Measurements from ENCODE around the gene PSMD10.

The PSMD10 gene

DNA sequence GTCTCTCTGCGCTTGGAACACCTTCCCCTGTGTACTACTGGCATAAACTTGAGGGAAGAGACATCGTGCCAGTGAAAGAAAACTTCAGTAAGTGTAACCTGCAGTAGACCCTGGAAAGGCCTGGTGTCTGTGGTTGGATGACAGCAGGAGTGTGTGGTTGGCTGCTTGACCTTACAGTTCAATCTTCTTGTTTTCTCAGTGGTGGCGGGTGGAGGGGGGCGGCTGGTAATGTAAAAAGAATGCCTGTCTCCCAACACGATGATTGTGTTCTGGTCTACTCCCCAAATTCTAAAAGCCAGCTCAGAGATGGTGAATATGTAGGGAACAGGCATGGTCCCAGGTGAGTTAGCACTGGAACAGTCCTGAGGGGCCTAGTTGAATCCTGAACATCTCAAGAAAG lies 18.6 kb downstream of the PSMD10 start:
- Histone ChIP-seq H3K27ac (ENCODE audit: low read length) (no peak overlapping the region), H3K4me3 (ENCODE audit: low read length in 2 of 2) (no peak overlapping the region), H3K27me3 (ENCODE audit: control insufficient read depth in 1 of 2, insufficient read depth in 2 of 2, low read length in 2 of 2) (peaks cover 0 to 5% of the 10 kb centered on the region in 2 donors), H3K9ac (ENCODE audit: low read length in 2 of 2) (no peak overlapping the region), H3K9me3 (ENCODE audit: control insufficient read depth in 2 of 2, low read length in 2 of 2) (no peaks in the 10 kb centered on the region), H3K4me1 (ENCODE audit: control insufficient read depth, insufficient read depth, low read length) (no peaks in the 10 kb centered on the region), H3K36me3 (ENCODE audit: control insufficient read depth in 2 of 2, insufficient read depth in 2 of 2, low read length in 2 of 2) (no peaks in the 10 kb centered on the region)

DNA sequence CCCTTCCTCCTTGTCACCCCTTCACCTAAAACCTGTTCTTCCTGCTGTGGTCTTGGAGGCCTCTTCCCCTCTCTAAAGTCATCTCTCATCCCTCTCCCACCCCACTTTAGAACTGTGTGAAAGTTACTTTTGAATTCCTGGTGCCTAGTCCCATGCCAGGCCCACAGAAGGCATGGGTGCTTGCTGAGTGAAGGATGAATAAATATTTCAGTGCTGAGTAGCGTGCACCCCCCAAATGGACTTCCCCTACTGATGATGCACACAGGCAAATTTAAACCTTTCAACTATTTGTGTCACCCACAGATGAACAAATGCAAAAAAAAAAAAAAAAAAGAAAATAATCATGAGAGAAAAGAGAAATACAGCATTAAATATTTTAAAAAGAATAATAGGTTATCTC lies 19.8 kb downstream of the PSMD10 start:
- Histone ChIP-seq H3K9me3 (ENCODE audit: control insufficient read depth in 2 of 2, low read length in 2 of 2) (no peaks in the 10 kb centered on the region), H3K27me3 (ENCODE audit: control insufficient read depth in 1 of 2, insufficient read depth in 2 of 2, low read length in 2 of 2) (peaks cover 0 to 8% of the 10 kb centered on the region in 2 donors), H3K36me3 (ENCODE audit: control insufficient read depth in 2 of 2, insufficient read depth in 2 of 2, low read length in 2 of 2) (no peaks in the 10 kb centered on the region), H3K9ac (ENCODE audit: low read length in 2 of 2) (no peak overlapping the region), H3K4me1 (ENCODE audit: control insufficient read depth, insufficient read depth, low read length) (no peaks in the 10 kb centered on the region), H3K27ac (ENCODE audit: low read length) (no peak overlapping the region), H3K4me3 (ENCODE audit: low read length in 2 of 2) (no peak overlapping the region)

DNA sequence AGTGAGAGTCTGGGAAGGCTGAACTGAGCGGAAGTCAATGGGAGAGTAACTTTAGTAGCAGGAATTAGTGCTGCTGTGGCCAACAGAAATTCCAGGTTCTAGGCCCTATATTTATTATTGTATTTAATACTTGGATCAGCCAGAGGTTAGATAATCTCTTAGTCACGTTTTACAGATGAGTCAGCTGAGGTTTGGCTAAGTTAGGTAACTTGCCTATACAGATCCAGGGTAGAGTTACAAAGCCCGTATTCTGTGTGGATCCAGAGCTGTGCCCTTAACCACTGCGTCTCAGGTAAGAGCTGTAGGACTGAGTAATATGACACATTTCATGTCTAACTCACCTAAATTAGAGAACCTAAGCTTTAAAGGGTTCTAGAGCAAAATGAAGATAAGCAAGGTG lies 20.5 kb downstream of the PSMD10 start:
- Histone ChIP-seq H3K36me3 (ENCODE audit: control insufficient read depth in 2 of 2, insufficient read depth in 2 of 2, low read length in 2 of 2) (no peaks in the 10 kb centered on the region), H3K27me3 (ENCODE audit: control insufficient read depth in 1 of 2, insufficient read depth in 2 of 2, low read length in 2 of 2) (peaks cover 0 to 10% of the 10 kb centered on the region in 2 donors), H3K27ac (ENCODE audit: low read length) (no peak overlapping the region), H3K4me1 (ENCODE audit: control insufficient read depth, insufficient read depth, low read length) (no peaks in the 10 kb centered on the region), H3K9me3 (ENCODE audit: control insufficient read depth in 2 of 2, low read length in 2 of 2) (no peaks in the 10 kb centered on the region), H3K9ac (ENCODE audit: low read length in 2 of 2) (no peak overlapping the region), H3K4me3 (ENCODE audit: low read length in 2 of 2) (no peak overlapping the region)

DNA sequence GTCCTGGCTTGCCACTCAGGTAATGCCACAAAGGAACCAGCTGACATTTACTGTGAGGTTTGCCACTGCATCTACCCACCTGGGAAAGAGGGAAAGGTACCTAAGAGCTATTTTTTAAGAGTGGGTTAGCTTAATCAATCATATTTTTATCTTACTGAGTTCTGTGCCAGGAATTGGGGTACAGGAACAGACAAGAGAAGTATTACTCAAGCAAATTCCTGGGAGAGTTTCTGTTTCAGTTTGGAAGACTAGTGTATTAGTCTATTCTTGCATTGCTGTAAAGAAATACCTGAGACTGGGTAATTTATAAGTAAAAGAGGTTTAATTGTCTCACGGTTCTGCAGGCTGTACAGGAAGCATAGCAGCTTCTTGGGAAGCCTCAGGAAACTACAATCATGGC lies 23.2 kb downstream of the PSMD10 start:
- no peaks in the 10 kb centered on the region for H3K9me3 ChIP-seq (ENCODE audit: control insufficient read depth in 2 of 2, low read length in 2 of 2)
- no peak overlapping the region for H3K4me3 ChIP-seq (ENCODE audit: low read length in 2 of 2)
- H3K36me3 ChIP-seq (ENCODE audit: control insufficient read depth in 2 of 2, insufficient read depth in 2 of 2, low read length in 2 of 2) = no peaks in the 10 kb centered on the region
- no peaks in the 10 kb centered on the region for H3K4me1 ChIP-seq (ENCODE audit: control insufficient read depth, insufficient read depth, low read length)
- no peak overlapping the region for H3K27ac ChIP-seq (ENCODE audit: low read length)
- no peak overlapping the region for H3K9ac ChIP-seq (ENCODE audit: low read length in 2 of 2)
- H3K27me3 ChIP-seq (ENCODE audit: control insufficient read depth in 1 of 2, insufficient read depth in 2 of 2, low read length in 2 of 2) = peaks cover 0 to 10% of the 10 kb centered on the region in 2 donors

DNA sequence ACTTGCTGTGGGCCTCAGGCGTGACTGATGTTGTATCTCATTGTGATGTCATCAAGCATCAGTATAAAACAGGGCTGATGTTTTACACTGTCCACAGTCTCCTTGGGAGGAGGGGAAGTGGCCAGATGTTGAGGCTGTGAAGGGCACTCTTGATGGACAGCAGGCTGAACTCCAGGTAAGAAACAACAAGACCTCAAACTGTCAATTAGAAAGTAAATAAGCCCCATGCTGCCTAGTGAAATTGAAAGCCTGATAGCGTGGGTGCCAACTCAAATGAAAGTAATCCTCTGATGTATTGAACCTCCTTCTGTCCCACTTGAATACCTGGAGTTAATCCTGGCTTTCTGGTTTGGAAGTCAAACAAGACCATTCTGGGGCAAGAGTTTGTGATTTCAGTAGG lies 26.7 kb downstream of the PSMD10 start:
- Histone ChIP-seq H3K9ac (ENCODE audit: low read length in 2 of 2) (no peak overlapping the region), H3K4me1 (ENCODE audit: control insufficient read depth, insufficient read depth, low read length) (no peaks in the 10 kb centered on the region), H3K36me3 (ENCODE audit: control insufficient read depth in 2 of 2, insufficient read depth in 2 of 2, low read length in 2 of 2) (no peaks in the 10 kb centered on the region), H3K27ac (ENCODE audit: low read length) (no peak overlapping the region), H3K27me3 (ENCODE audit: control insufficient read depth in 1 of 2, insufficient read depth in 2 of 2, low read length in 2 of 2) (peaks cover 0 to 10% of the 10 kb centered on the region in 2 donors), H3K4me3 (ENCODE audit: low read length in 2 of 2) (no peak overlapping the region), H3K9me3 (ENCODE audit: control insufficient read depth in 2 of 2, low read length in 2 of 2) (peaks cover 0 to 2% of the 10 kb centered on the region in 2 donors)

DNA sequence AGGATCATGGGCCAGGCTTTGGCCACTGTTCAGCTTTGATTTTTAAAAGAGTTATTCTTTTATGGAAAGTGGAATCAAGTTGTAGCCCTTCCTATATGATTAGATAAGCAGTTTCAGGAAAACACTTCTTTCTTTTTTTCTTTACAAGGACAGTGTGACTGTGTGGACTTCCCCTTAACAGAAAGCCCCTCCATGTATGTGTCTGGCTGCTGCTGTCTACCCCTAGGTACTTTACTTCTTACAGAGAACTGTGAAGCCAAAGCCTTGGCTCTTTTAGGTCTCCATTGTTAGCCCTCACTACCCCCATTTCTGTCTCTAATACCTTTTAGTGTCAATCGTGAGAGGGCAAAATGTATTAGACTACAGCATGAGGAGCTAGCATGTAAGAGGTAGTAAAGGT lies 27.3 kb downstream of the PSMD10 start:
- Histone ChIP-seq H3K36me3 (ENCODE audit: control insufficient read depth in 2 of 2, insufficient read depth in 2 of 2, low read length in 2 of 2) (no peaks in the 10 kb centered on the region), H3K27ac (ENCODE audit: low read length) (no peak overlapping the region), H3K4me1 (ENCODE audit: control insufficient read depth, insufficient read depth, low read length) (no peaks in the 10 kb centered on the region), H3K4me3 (ENCODE audit: low read length in 2 of 2) (no peak overlapping the region), H3K9me3 (ENCODE audit: control insufficient read depth in 2 of 2, low read length in 2 of 2) (peaks cover 0 to 2% of the 10 kb centered on the region in 2 donors), H3K9ac (ENCODE audit: low read length in 2 of 2) (no peak overlapping the region), H3K27me3 (ENCODE audit: control insufficient read depth in 1 of 2, insufficient read depth in 2 of 2, low read length in 2 of 2) (peaks cover 0 to 12% of the 10 kb centered on the region in 2 donors)

DNA sequence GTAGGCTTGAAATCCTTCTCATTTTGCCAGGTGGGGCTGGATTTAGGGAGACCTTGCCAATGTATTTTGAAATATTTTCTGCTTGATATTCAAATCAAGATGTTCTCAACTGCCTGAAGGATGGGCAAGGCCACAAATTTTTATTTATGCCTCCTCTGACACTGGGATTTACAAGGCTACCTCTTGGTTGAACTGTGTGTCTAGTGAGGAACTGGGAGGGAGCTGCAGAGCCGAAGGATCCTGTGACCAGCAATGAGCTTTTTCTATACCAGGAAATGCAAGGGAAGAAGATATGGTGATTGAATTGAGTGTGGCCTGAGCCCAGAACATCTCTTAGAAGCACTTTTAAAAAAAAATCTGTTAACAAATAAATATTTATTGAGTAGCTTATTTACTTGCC lies 31.5 kb downstream of the PSMD10 start:
- Histone ChIP-seq H3K9ac (ENCODE audit: low read length in 2 of 2) (no peak overlapping the region), H3K27ac (ENCODE audit: low read length) (no peak overlapping the region), H3K27me3 (ENCODE audit: control insufficient read depth in 1 of 2, insufficient read depth in 2 of 2, low read length in 2 of 2) (peaks cover 0 to 10% of the 10 kb centered on the region in 2 donors), H3K4me3 (ENCODE audit: low read length in 2 of 2) (no peak overlapping the region), H3K36me3 (ENCODE audit: control insufficient read depth in 2 of 2, insufficient read depth in 2 of 2, low read length in 2 of 2) (no peaks in the 10 kb centered on the region), H3K9me3 (ENCODE audit: control insufficient read depth in 2 of 2, low read length in 2 of 2) (peaks cover 0 to 2% of the 10 kb centered on the region in 2 donors), H3K4me1 (ENCODE audit: control insufficient read depth, insufficient read depth, low read length) (no peaks in the 10 kb centered on the region)

DNA sequence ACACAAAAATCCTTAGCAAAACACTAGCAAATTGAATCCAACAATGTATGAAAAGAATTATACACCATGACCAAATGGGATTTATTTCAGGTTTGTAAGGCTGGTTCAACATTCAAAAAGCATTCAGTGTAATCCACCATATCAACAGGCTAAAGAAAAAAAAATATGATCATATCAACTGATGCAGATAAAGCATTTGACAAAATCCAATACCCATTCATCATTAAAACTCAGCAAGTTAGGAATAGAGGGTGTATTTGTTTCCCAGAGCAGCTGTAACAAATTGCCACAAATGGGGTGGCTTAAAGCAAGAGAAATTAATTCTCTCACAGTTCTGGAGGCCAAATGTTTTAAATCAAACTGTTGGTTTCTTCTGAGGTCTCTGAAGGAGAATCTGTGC lies 35.8 kb downstream of the PSMD10 start:
- no peak overlapping the region for H3K27ac ChIP-seq (ENCODE audit: low read length)
- no peaks in the 10 kb centered on the region for H3K36me3 ChIP-seq (ENCODE audit: control insufficient read depth in 2 of 2, insufficient read depth in 2 of 2, low read length in 2 of 2)
- no peak overlapping the region for H3K9ac ChIP-seq (ENCODE audit: low read length in 2 of 2)
- no peaks in the 10 kb centered on the region for H3K9me3 ChIP-seq (ENCODE audit: control insufficient read depth in 2 of 2, low read length in 2 of 2)
- H3K27me3 ChIP-seq (ENCODE audit: control insufficient read depth in 1 of 2, insufficient read depth in 2 of 2, low read length in 2 of 2) = peaks cover 0 to 18% of the 10 kb centered on the region in 2 donors
- no peak overlapping the region for H3K4me3 ChIP-seq (ENCODE audit: low read length in 2 of 2)
- H3K4me1 ChIP-seq (ENCODE audit: control insufficient read depth, insufficient read depth, low read length) = no peaks in the 10 kb centered on the region

DNA sequence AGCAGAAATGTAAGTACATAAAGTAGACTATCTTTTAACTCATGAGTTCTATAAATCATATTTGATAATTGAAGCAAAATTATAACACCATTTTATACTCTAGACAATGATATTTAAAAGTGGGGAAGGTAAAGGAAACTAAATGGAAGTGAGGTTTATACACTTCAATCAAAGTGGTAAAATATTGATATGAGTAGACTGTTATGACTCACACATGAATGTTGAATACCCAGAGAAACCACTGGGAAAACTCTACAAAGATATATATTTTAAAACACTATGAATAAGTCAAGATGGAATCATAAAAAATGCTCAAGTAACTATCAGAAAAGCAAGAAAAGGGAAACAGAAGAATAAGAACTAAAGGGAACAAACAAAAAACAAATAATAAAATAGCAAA lies 38.1 kb downstream of the PSMD10 start:
- Histone ChIP-seq H3K27me3 (ENCODE audit: control insufficient read depth in 1 of 2, insufficient read depth in 2 of 2, low read length in 2 of 2) (peaks cover 0 to 11% of the 10 kb centered on the region in 2 donors), H3K9ac (ENCODE audit: low read length in 2 of 2) (no peak overlapping the region), H3K27ac (ENCODE audit: low read length) (no peak overlapping the region), H3K4me3 (ENCODE audit: low read length in 2 of 2) (no peak overlapping the region), H3K9me3 (ENCODE audit: control insufficient read depth in 2 of 2, low read length in 2 of 2) (no peaks in the 10 kb centered on the region), H3K36me3 (ENCODE audit: control insufficient read depth in 2 of 2, insufficient read depth in 2 of 2, low read length in 2 of 2) (no peaks in the 10 kb centered on the region), H3K4me1 (ENCODE audit: control insufficient read depth, insufficient read depth, low read length) (no peaks in the 10 kb centered on the region)

DNA sequence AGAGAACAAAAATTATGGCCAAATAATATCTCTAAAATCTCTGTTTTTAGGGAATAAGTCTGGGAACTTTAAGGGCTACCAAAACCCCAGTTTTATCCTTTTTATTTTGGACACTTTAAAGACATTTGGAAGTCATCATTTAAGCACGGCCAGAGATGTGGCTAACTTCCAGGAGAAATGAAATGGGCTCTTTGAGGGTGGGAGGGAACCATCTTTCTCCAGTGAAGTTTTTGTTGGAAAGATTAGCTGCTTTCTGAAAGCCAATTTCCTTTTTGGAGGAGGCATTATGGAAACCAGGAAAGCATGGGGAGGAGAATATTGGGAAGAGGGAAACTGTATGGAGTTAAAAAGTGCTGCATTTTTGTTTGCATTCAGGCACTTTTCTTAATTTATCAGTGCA lies 41.7 kb downstream of the PSMD10 start:
- Histone ChIP-seq H3K36me3 (ENCODE audit: control insufficient read depth in 2 of 2, insufficient read depth in 2 of 2, low read length in 2 of 2) (no peaks in the 10 kb centered on the region), H3K4me1 (ENCODE audit: control insufficient read depth, insufficient read depth, low read length) (no peaks in the 10 kb centered on the region), H3K27ac (ENCODE audit: low read length) (no peak overlapping the region), H3K9me3 (ENCODE audit: control insufficient read depth in 2 of 2, low read length in 2 of 2) (no peaks in the 10 kb centered on the region), H3K27me3 (ENCODE audit: control insufficient read depth in 1 of 2, insufficient read depth in 2 of 2, low read length in 2 of 2) (peaks cover 0 to 11% of the 10 kb centered on the region in 2 donors), H3K9ac (ENCODE audit: low read length in 2 of 2) (no peak overlapping the region), H3K4me3 (ENCODE audit: low read length in 2 of 2) (no peak overlapping the region)

DNA sequence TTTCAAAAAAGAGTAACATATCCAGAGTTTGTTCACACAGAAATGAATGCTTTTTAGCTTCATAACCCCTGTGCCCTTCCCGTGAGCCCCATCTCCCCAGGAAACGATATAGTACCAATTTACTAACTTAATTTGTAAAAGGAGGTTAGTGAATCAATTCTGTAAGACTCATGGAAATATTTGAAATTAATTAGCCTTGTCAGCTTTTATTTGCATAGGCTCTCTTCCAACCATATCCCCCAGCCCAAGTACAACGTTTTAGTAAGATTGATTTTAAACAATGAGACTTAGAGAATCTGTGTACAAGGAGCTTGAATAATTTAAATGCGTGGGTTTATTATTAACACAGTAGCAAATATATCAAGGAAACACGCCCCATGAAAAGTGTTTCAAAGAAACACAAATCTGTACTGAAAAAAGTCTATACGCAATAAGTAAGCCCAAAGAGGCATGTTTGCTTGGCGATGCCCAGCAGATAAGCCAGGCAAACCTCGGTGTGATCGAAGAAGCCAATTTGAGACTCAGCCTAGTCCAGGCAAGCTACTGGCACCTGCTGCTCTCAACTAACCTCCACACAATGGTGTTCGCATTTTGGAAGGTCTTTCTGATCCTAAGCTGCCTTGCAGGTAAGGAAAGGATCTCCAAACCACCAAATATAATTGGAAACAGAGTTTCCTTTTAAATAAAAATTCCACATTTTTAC lies 46.6 kb downstream of the PSMD10 start, which contains the start of gene VSIG1:
TSS of gene VSIG1 (plus strand) at position 512 of the 703 bp plus-strand sequence. CDS start at position 578, 66 bp downstream.
- H3K27me3 ChIP-seq (ENCODE audit: control insufficient read depth in 1 of 2, insufficient read depth in 2 of 2, low read length in 2 of 2) = peaks cover 0 to 5% of the 10 kb centered on the region in 2 donors
- H3K27ac ChIP-seq (ENCODE audit: low read length) = no peak within 1 kb of the TSS
- no peak within 1 kb of the TSS for H3K9ac ChIP-seq (ENCODE audit: low read length in 2 of 2)
- no peaks in the 10 kb centered on the region for H3K4me1 ChIP-seq (ENCODE audit: control insufficient read depth, insufficient read depth, low read length)
- H3K4me3 ChIP-seq (ENCODE audit: low read length in 2 of 2) = no peak within 1 kb of the TSS
- no peaks in the 10 kb centered on the region for H3K36me3 ChIP-seq (ENCODE audit: control insufficient read depth in 2 of 2, insufficient read depth in 2 of 2, low read length in 2 of 2)
- H3K9me3 ChIP-seq (ENCODE audit: control insufficient read depth in 2 of 2, low read length in 2 of 2) = no peaks in the 10 kb centered on the region

Measured in stomach smooth muscle (tissue), 2 donors.